PC-3 (cell line): ENCODE measurements around the gene SOX12. TPM values are rescaled to one million over a fixed set of nuclear protein-coding genes. Genes with fewer than 3 reads are reported as not detected.

Source experiments
- ATAC-seq: fragments of 200-7000 bp; cut with Tn5 transposase; 2 replicates; pipeline ENCODE4 v1.9.1; 2020; ENCODE audit warnings: mild to moderate bottlenecking, moderate library complexity
- BruUV-seq: library from RNA; stranded (reverse); fragments of 400-500 nt; replicated peaks from 2 replicates; lab custom pipeline; 2021; lab: Mats Ljungman, UMichigan
- CTCF ChIA-PET: fragments of 300-600 bp; sonication (Branson Sonifier 250); formaldehyde crosslinking; loops from one replicate; lab custom pipeline; 2022; ENCODE audit warnings: antibody characterized with exemption; lab: Charles Lee
- POLR2A ChIA-PET: fragments of 300-600 bp; sonication (Branson Sonifier 250); formaldehyde crosslinking; loops from one replicate; lab custom pipeline; 2022; ENCODE audit warnings: antibody characterized with exemption; ENCODE audit not compliant: unreplicated experiment; lab: Charles Lee
- DNase-seq: peaks from one replicate; pipeline ENCODE4 v3.0.0-alpha.2; 2015
- H2AFZ ChIP-seq: fragments of 300-600 bp; sonication (generic); 2 replicates; pipeline ENCODE4 v1.6.0; 2016; ENCODE audit warnings: antibody characterized with exemption, low read length
- H3F3A ChIP-seq: fragments of 300-600 bp; sonication (generic); one replicate; pipeline ENCODE4 v1.6.0; 2017; ENCODE audit warnings: antibody characterized with exemption, low read length, control low read depth, mild to moderate bottlenecking; ENCODE audit not compliant: unreplicated experiment
- H3K27ac ChIP-seq: fragments of 300-600 bp; sonication (generic); 2 replicates; pipeline ENCODE4 v1.5.1; 2016; ENCODE audit warnings: mild to moderate bottlenecking, low read length
- H3K27me3 ChIP-seq: fragments of 300-600 bp; sonication (generic); 2 replicates; pipeline ENCODE4 v1.6.1; 2016; ENCODE audit warnings: low read length, mixed read lengths
- H3K36me3 ChIP-seq: fragments of 300-600 bp; sonication (generic); 2 replicates; pipeline ENCODE4 v1.6.1; 2016; ENCODE audit warnings: low read depth, mixed run types, low read length, mixed read lengths
- H3K4me1 ChIP-seq: fragments of 300-600 bp; sonication (generic); 2 replicates; pipeline ENCODE4 v1.5.1; 2016; ENCODE audit warnings: low read length; ENCODE audit not compliant: insufficient read depth
- H3K4me2 ChIP-seq: fragments of 300-600 bp; sonication (generic); 2 replicates; pipeline ENCODE4 v1.6.0; 2016; ENCODE audit warnings: low read length
- H3K4me3 ChIP-seq: fragments of 300-600 bp; sonication (generic); 2 replicates; pipeline ENCODE4 v1.5.1; 2016; ENCODE audit warnings: mild to moderate bottlenecking, low read length, mixed read lengths
- H3K79me2 ChIP-seq: fragments of 300-600 bp; sonication (generic); 2 replicates; pipeline ENCODE4 v1.6.1; 2017; ENCODE audit warnings: low read length, mixed read lengths
- H3K9ac ChIP-seq: fragments of 300-600 bp; sonication (generic); 2 replicates; pipeline ENCODE4 v1.6.0; 2016; ENCODE audit warnings: mild to moderate bottlenecking, low read length
- H3K9me2 ChIP-seq: fragments of 300-600 bp; sonication (generic); replicated peaks from 2 replicates; pipeline ENCODE4 v1.6.1; 2016; ENCODE audit warnings: mixed run types, low read length, mixed read lengths
- H3K9me3 ChIP-seq: fragments of 300-600 bp; sonication (generic); 2 replicates; pipeline ENCODE4 v1.6.1; 2016; ENCODE audit warnings: low read length, mixed read lengths
- H4K20me1 ChIP-seq: fragments of 300-600 bp; sonication (generic); 2 replicates; pipeline ENCODE4 v1.6.1; 2016; ENCODE audit warnings: low read length, mixed read lengths
- CTCF ChIP-seq: fragments of 300-600 bp; sonication (generic); conservative IDR thresholded peaks from 2 replicates; pipeline ENCODE4 v1.5.1; 2017; ENCODE audit warnings: antibody characterized with exemption, low read depth, mild to moderate bottlenecking, low read length
- EZH2 ChIP-seq: fragments of 300-600 bp; sonication (generic); IDR thresholded peaks from one replicate; pipeline ENCODE4 v1.6.1; 2017; ENCODE audit warnings: antibody characterized with exemption, mild to moderate bottlenecking, low read length; ENCODE audit not compliant: unreplicated experiment
- EZH2phosphoT487 ChIP-seq: fragments of 300-600 bp; sonication (generic); IDR thresholded peaks from 2 replicates; pipeline ENCODE4 v1.6.1; 2018; ENCODE audit warnings: mild to moderate bottlenecking, antibody characterized with exemption, low read length, borderline replicate concordance
- intact Hi-C: fragments of 100-400 bp; cut with micrococcal nuclease; formaldehyde crosslinking; loops from 2 replicates; pipeline ENCODE4 v1.9.0; 2023
- total RNA-seq: library from RNA; depleted of rRNA; stranded (reverse); fragments of >200 nt; gene quantifications from 2 replicates; pipeline ENCODE4 v1.2.3, GENCODE V29; 2014

The SOX12 gene
- total RNA-seq, 1 experiment from 2014 or later, result 13.8 TPM

- no peak for ATAC-seq
These were observed 13.7 kb upstream of the SOX12 start for GRCh38 chr20:311609-312008.

GRCh38 chr20:312067-312466 lies 13.3 kb upstream of the SOX12 start:
- ChIA-PET CTCF (no interaction called here), POLR2A (no interaction called here)
- Histone ChIP-seq H3K27me3 (no peaks in the 10 kb centered on the region), H2AFZ (no peak overlapping the region), H3K9me3 (no peaks in the 10 kb centered on the region), H3K9ac (no peak overlapping the region), H3K79me2 (no peaks in the 10 kb centered on the region), H3K4me3 (no peak overlapping the region), H3K4me2 (no peak overlapping the region), H3K36me3 (no peaks in the 10 kb centered on the region), H3F3A (no peaks in the 10 kb centered on the region), H4K20me1 (no peaks in the 10 kb centered on the region), H3K4me1 (peaks cover 17% of the 10 kb centered on the region), H3K9me2 (no peaks in the 10 kb centered on the region), H3K27ac (no peak overlapping the region)
- TF ChIP-seq EZH2, result no peak
- TF ChIP-seq CTCF, result no peak
- TF ChIP-seq EZH2phosphoT487, result no peak
- intact Hi-C loops, result no loop called here
- no TSS peak for BruUV-seq
- ATAC-seq (no peak), DNase-seq (no peak)

More at GRCh38 chr20:311609-312008, 13.7 kb upstream of the SOX12 start:
- Histone ChIP-seq H3K79me2 (no peaks in the 10 kb centered on the region), H3K4me1 (peaks cover 17% of the 10 kb centered on the region), H2AFZ (no peak overlapping the region), H3K27me3 (no peaks in the 10 kb centered on the region), H3K4me3 (no peak overlapping the region), H3K27ac (no peak overlapping the region), H3K9me3 (no peaks in the 10 kb centered on the region), H4K20me1 (no peaks in the 10 kb centered on the region), H3K36me3 (no peaks in the 10 kb centered on the region), H3K9me2 (no peaks in the 10 kb centered on the region), H3F3A (no peaks in the 10 kb centered on the region), H3K4me2 (no peak overlapping the region), H3K9ac (no peak overlapping the region)
- CTCF ChIA-PET, result no interaction called here
- no peak for DNase-seq
- TF ChIP-seq EZH2phosphoT487, result no peak
- no peak for TF ChIP-seq EZH2
- TF ChIP-seq CTCF, result no peak
- no TSS peak for BruUV-seq
- intact Hi-C loops, result no loop called here
- POLR2A ChIA-PET, result no interaction called here

GRCh38 chr20:312866-313265 lies 12.5 kb upstream of the SOX12 start:
- ChIA-PET CTCF (no interaction called here), POLR2A (no interaction called here)
- peaks cover 17% of the 10 kb centered on the region for H3K4me1 ChIP-seq
- no peak overlapping the region for H3K27ac ChIP-seq
- H2AFZ ChIP-seq, result no peak overlapping the region
- H3K9ac ChIP-seq, result no peak overlapping the region
- H3K79me2 ChIP-seq, result no peaks in the 10 kb centered on the region
- H4K20me1 ChIP-seq, result no peaks in the 10 kb centered on the region
- no peak for ATAC-seq
- no peaks in the 10 kb centered on the region for H3K9me3 ChIP-seq
- H3K9me2 ChIP-seq, result no peaks in the 10 kb centered on the region
- H3K4me3 ChIP-seq, result no peak overlapping the region
- H3K4me2 ChIP-seq, result no peak overlapping the region
- BruUV-seq, result no TSS peak
- H3K27me3 ChIP-seq, result no peaks in the 10 kb centered on the region
- TF ChIP-seq EZH2 (no peak), EZH2phosphoT487 (no peak), CTCF (no peak)
- intact Hi-C loops, result no loop called here
- DNase-seq, result no peak
- no peaks in the 10 kb centered on the region for H3K36me3 ChIP-seq
- no peaks in the 10 kb centered on the region for H3F3A ChIP-seq
